ENCODE data around the gene ANO2. TPM values are rescaled to one million over a fixed set of nuclear protein-coding genes. Genes with fewer than 3 reads are reported as not detected.
A peak's percentile ranks its signal among the peaks of the same experiment; 100 is the strongest.
"Not testable (repeated sequence)": the region's sequence is repeated elsewhere in the genome, so short reads cannot be mapped to it uniquely, and the experiment has no call there.

Gene ANO2
- total RNA-seq, 2 donors from 2014 or later: 1.8 to 2.6 TPM

- DNase-seq: no peak
- intact Hi-C loops (cut with DNase I, micrococcal nuclease): no loop called here
- ATAC-seq: no peak
These were observed 279.4 kb downstream of the ANO2 start for GRCh38 chr12:5665615-5666014.

- intact Hi-C loops (cut with DNase I, micrococcal nuclease): no loop called here
- DNase-seq (peak in 1 of 2 donors; percentile 22), ATAC-seq (peak; percentile 68)
These were observed 283.2 kb downstream of the ANO2 start for GRCh38 chr12:5661811-5662210.

- DNase-seq (no peak), ATAC-seq (no peak)
- intact Hi-C loops (cut with DNase I, micrococcal nuclease): no loop called here
These were observed 284.8 kb downstream of the ANO2 start for GRCh38 chr12:5660238-5660637.

- ATAC-seq; DNase-seq; intact Hi-C loops (cut with DNase I, micrococcal nuclease): not testable (repeated sequence)
These were observed 286.6 kb downstream of the ANO2 start for GRCh38 chr12:5658339-5658941.

GRCh38 chr12:5656836-5657235, 288.2 kb downstream of the ANO2 start:
- DNase-seq (no peak), ATAC-seq (no peak)
- intact Hi-C loops (cut with DNase I, micrococcal nuclease): no loop called here

- intact Hi-C loops (cut with DNase I, micrococcal nuclease): no loop called here
- no peak for DNase-seq
- ATAC-seq: peak; percentile 66
These were observed 289.9 kb downstream of the ANO2 start for GRCh38 chr12:5655120-5655519.

- intact Hi-C loops (cut with DNase I, micrococcal nuclease): no loop called here
- DNase-seq: no peak
- ATAC-seq: peak; percentile 55
These were observed 291.0 kb downstream of the ANO2 start for GRCh38 chr12:5654019-5654418.

- DNase-seq (no peak), ATAC-seq (peak; percentile 48)
- intact Hi-C loops (cut with DNase I, micrococcal nuclease): no loop called here
These were observed 294.1 kb downstream of the ANO2 start for GRCh38 chr12:5650829-5651461.

GRCh38 chr12:5650281-5650680, 294.8 kb downstream of the ANO2 start:
- intact Hi-C loops (cut with DNase I, micrococcal nuclease): no loop called here

GRCh38 chr12:5648692-5649359, 296.2 kb downstream of the ANO2 start:
- intact Hi-C loops (cut with DNase I, micrococcal nuclease): no loop called here
- ATAC-seq: peak; percentile 75
- no peak for DNase-seq

More at GRCh38 chr12:5650281-5650680, 294.8 kb downstream of the ANO2 start:
- no peak for DNase-seq
- ATAC-seq: no peak

- ATAC-seq (no peak), DNase-seq (no peak)
- intact Hi-C loops (cut with DNase I, micrococcal nuclease): no loop called here
These were observed 301.8 kb downstream of the ANO2 start for GRCh38 chr12:5643266-5643665.

GRCh38 chr12:5637698-5638097, 307.4 kb downstream of the ANO2 start:
- intact Hi-C loops (cut with DNase I, micrococcal nuclease): no loop called here
- no peak for ATAC-seq
- DNase-seq: no peak

- ATAC-seq: no peak
- intact Hi-C loops (cut with DNase I, micrococcal nuclease): no loop called here
- no peak for DNase-seq
These were observed 308.2 kb downstream of the ANO2 start for GRCh38 chr12:5636907-5637306.

GRCh38 chr12:5633106-5633505, 312.0 kb downstream of the ANO2 start:
- intact Hi-C loops (cut with DNase I, micrococcal nuclease): no loop called here
- DNase-seq (no peak), ATAC-seq (peak; percentile 38)

- intact Hi-C loops (cut with DNase I, micrococcal nuclease): no loop called here
- DNase-seq: no peak
- no peak for ATAC-seq
These were observed 312.6 kb downstream of the ANO2 start for GRCh38 chr12:5632453-5632852.

- ATAC-seq (no peak), DNase-seq (no peak)
- intact Hi-C loops (cut with DNase I, micrococcal nuclease): no loop called here
These were observed 313.6 kb downstream of the ANO2 start for GRCh38 chr12:5631497-5631896.

- ATAC-seq: no peak
- DNase-seq: no peak
- intact Hi-C loops (cut with DNase I, micrococcal nuclease): no loop called here
These were observed 314.3 kb downstream of the ANO2 start for GRCh38 chr12:5630726-5631125.

- ATAC-seq (no peak), DNase-seq (no peak)
- intact Hi-C loops (cut with DNase I, micrococcal nuclease): no loop called here
These were observed 316.6 kb downstream of the ANO2 start for GRCh38 chr12:5628501-5628900.

- ATAC-seq (no peak), DNase-seq (no peak)
- intact Hi-C loops (cut with DNase I, micrococcal nuclease): no loop called here
These were observed 317.9 kb downstream of the ANO2 start for GRCh38 chr12:5627053-5627630.

GRCh38 chr12:5626151-5626550, 318.9 kb downstream of the ANO2 start:
- DNase-seq (no peak), ATAC-seq (no peak)
- intact Hi-C loops (cut with DNase I, micrococcal nuclease): no loop called here
